PFSK-1 (cell line): ENCODE results near the gene USF2.

Experiments used
- FOXP2 ChIP-seq: optimal IDR thresholded peaks from 2 replicates; pipeline ENCODE3; 2011; ENCODE audit warnings: borderline replicate concordance, control low read depth, inconsistent platforms; ENCODE audit not compliant: insufficient read depth; ENCODE audit errors: extremely low read length, extremely low read depth
- POLR2AphosphoS5 ChIP-seq: IDR thresholded peaks from 2 replicates; pipeline ENCODE4 v1.6.1; 2012; ENCODE audit warnings: low read depth, mild to moderate bottlenecking, control low read depth, low read length, moderate library complexity
- REST ChIP-seq, 2 experiments: IDR thresholded peaks; 2 replicates each; pipeline versions ENCODE4 v1.6.1 to v1.8.0; 2011 to 2012; ENCODE audit warnings: low read depth in 2 of 2, low read length in 2 of 2, control low read depth in 1 of 2, inconsistent platforms in 1 of 2, mild to moderate bottlenecking in 1 of 2, moderate library complexity in 1 of 2; ENCODE audit not compliant: insufficient read depth in 1 of 2
- SIN3A ChIP-seq: IDR thresholded peaks from 2 replicates; pipeline ENCODE4 v1.6.1; 2012; ENCODE audit warnings: mild to moderate bottlenecking, low read length, moderate library complexity, borderline replicate concordance; ENCODE audit not compliant: insufficient read depth
- TAF1 ChIP-seq: IDR thresholded peaks from 2 replicates; pipeline ENCODE4 v1.6.1; 2012; ENCODE audit warnings: low read length, control low read depth, borderline replicate concordance; ENCODE audit not compliant: insufficient read depth

The USF2 gene

GRCh38 chr19:35236638-35237400 is 31.9 kb upstream of the USF2 start:
- TF ChIP-seq FOXP2 (no peak), REST (IDR thresholded peaks at IDR 0.05; ENCODE audit: insufficient read depth in 1 of 2, low read depth in 2 of 2, low read length in 2 of 2) (no peak), TAF1 (no peak), SIN3A (no peak), POLR2AphosphoS5 (no peak)

DNA sequence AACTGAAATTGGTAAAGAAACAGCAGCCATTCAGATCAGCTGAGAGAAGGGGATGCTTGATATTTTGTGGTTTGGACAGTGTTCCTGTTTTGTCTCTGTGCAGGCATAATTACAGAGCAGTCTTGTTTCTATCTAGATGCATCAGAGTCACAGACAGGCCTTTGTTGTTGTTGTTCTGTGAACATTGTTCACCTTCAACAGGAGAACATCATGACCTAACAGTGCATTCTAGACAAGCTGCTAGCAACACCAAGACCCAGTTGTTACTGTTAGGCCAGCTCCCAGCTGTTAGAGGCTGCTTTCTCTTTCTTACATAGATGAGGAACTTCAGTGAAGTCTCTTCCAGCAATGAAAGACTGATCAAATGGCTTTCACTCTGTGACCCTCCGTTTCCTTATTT is 28.4 kb upstream of the USF2 start:
- TF ChIP-seq REST (IDR thresholded peaks at IDR 0.05; ENCODE audit: insufficient read depth in 1 of 2, low read depth in 2 of 2, low read length in 2 of 2) (no peak), FOXP2 (no peak), TAF1 (no peak), POLR2AphosphoS5 (no peak), SIN3A (no peak)

DNA sequence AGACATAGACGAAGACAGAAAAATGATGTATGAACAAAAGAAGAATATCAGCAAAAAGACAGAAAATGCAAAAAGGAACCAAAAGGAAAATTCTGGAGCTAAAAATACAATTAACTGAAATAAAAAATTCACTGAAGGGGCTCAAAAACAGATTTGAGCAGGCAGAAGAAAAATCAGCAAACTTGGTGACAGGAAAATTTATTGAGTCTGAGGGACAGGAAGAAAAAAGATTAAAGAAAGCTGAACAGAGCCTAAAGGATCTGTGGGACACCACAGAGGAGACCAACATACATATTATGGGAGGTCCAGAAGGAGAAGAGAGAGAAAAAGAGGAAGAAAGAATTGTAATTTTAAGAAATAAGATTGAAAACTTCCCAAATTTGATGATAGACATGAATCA is 27.3 kb upstream of the USF2 start:
- TF ChIP-seq SIN3A = no peak
- TF ChIP-seq REST (IDR thresholded peaks at IDR 0.05; ENCODE audit: insufficient read depth in 1 of 2, low read depth in 2 of 2, low read length in 2 of 2) = no peak
- no peak for TF ChIP-seq TAF1
- TF ChIP-seq FOXP2 = no peak
- no peak for TF ChIP-seq POLR2AphosphoS5

DNA sequence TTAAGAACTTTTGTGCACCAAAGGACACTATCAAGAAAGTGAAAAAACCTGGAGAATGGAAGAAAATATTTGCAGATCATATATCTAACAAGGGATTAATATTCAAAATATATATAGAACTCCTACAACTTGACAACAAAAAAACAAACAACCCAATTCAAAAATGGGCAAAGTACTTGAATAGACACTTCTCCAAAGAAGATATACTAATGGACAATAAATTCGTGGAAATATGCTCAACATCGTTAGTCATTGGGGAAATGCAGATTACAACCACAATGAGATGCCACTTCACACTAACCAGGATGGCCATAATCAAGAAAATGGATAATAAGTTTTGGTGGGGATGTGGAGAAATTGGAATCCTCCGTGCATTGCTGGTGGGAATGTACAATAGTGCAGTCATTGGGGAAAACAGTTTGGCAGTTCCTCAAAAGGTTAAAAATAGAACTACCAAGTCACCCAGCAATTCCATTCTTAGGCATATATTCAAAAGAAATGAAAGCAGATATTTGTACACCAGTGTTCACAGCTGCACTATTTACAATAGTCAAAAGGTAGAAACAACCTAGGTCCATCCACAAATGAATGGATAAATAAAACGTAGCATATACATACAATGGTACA is 22.2 kb upstream of the USF2 start:
- TF ChIP-seq REST (IDR thresholded peaks at IDR 0.05; ENCODE audit: insufficient read depth in 1 of 2, low read depth in 2 of 2, low read length in 2 of 2) (no peak), POLR2AphosphoS5 (no peak), SIN3A (no peak), TAF1 (no peak)
